Activated CD4-positive, alpha-beta T cell treated with anti-CD3 and anti-CD28 coated beads for 4 hours (primary cell): ENCODE results near the gene GFI1.
"Not testable (repeated sequence)": the region's sequence is repeated elsewhere in the genome, so short reads cannot be mapped to it uniquely, and the experiment has no call there.

ENCODE experiments used
- DNase-seq, 2 donors: peaks; one replicate each; pipeline ENCODE4 v3.0.0-alpha.2; 2020

Gene GFI1

DNA sequence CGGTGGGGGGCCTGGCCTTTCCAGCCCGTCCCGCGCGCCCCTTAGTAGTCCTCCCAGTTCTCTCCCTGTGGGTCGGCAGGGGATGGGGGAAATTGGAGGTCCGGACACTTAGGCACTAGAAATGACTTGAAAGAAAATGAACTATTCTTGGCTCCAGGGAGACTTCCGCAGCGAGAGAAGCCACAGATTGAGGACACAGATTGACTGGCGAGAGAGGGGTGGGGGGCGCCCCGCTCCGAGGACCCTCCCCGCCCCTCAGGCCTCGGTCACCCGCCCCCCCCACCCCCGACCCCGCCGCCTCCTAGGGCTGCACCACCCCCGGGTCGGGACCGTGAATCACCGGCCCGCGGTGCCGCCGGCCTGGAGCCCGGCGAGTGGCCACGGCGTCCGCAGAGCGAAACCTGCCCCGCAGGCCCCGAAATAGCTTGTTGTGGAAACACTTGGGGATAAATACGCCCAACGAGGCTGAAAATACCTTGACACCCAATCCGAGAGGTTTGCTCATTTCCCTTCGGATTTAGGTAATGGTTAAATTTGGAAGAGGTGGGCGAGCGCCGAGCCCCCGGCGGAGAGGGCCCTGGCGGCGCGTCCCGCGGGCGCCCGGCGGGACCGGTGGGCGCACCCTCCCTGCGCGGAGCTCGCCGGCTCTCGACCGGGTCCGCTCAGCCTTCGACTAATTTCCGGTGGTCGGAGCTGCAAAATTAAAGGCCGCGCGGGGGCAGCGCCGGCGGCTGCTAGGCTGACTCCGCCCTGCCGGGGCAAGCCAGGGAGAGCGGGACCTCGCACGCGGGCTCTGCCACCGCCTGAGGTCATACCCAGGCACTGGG is at the start of gene GFI1:
Gene GFI1, minus strand, starts transcription at position 675 of the 827 bp plus-strand sequence. CDS start 3,438 bp downstream, outside the sequence.
- peak; percentile 63 to 73 for DNase-seq

DNA sequence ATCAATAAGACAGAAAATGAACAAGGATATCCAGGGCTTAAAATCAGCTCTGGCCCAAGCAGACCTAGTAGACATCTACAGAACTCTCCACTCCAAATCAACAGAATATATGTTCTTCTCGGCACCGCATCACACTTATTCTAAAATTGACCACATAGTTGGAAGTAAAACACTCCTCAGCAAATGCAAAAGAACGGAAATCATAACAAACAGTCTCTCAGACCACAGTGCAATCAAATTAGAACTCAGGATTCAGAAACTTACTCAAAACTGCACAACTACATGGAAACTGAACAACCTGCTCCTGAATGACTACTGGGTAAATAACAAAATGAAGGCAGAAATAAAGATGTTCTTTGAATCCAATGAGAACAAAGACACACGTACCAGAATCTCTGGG is 45.6 kb upstream of the GFI1 start:
- not testable (repeated sequence) for DNase-seq

DNA sequence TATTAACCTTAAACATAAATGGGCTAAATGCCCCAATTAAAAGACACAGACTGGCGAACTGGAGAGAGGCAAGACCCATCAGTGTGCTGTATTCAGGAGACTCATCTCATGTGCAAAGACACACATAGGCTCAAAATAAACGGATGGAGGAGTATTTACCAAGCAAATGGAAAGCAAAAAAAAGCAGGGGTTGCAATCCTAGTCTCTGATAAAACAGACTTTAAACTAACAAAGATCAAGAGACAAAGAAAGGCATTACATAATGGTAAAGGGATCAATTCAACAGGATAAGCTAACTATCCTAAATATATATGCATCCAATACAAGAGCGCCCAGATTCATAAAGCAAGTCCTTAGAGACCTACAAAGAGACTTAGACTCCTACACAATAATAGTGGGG is 45.2 kb upstream of the GFI1 start:
- not testable (repeated sequence) for DNase-seq

DNA sequence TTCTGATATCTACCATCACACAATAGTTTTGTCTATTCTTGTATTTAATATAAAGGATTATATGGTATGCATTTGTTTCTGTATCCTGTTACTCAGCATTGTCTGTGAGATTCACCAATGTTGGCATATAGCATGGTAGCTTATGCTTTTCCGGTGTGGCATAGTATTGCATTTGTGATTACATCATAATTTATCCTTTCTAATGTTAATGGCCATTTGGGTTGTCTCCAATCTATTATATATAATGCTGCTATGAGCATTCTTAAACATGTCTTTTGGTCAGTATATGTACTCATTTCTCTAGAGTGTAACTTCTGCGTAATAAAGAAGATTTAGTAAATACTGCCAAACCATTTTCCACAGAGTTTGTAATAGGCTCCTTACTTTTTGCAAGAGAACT is 40.9 kb upstream of the GFI1 start:
- no peak for DNase-seq

DNA sequence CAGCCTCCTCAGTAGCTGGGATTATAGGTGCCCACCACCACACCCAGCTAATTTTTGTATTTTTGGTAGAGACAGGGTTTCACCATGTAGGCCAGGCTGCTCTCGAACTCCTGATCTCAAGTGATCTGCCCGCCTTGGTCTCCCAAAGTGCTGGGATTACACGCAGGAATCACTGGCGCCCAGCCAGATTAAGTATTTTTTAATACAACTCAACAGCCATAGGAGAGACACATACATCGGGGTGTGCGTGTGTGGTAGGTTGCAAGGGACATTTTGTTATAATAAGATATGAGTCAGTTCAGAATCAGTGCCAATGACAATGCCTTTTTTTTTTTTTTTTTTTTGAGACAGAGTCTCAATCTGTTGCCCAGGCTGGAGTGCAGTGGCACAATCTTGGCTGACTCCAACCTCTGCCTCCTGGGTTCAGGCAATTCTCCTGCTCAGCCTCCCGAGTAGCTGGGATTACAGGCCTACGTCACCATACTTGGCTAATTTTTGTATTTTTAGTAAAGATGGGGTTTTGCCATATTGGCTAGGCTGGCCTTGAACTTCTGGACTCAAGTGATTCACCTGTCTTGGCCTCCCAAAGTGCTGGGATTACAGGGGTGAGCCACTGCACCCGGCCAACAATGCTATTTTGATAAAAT is 38.3 kb upstream of the GFI1 start:
- not testable (repeated sequence) for DNase-seq

DNA sequence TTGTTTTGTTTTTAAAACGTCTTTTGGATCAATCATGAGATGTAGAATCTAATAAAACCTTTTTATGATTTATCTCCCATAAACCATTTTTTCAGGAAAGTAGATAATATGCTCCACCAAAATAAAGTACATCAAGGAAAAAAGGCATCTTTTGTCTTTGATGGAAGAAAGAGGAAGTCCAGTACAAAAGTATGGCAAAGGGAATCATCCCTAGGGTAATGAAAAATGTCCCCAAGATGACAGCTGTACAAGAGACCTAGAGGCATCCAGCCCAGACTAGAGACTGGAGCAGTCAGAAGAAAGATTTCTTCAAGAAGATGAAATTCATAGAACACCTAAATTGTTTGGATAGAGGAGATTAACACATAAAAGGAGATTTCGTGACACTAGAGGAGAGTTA is 32.3 kb upstream of the GFI1 start:
- DNase-seq: no peak

DNA sequence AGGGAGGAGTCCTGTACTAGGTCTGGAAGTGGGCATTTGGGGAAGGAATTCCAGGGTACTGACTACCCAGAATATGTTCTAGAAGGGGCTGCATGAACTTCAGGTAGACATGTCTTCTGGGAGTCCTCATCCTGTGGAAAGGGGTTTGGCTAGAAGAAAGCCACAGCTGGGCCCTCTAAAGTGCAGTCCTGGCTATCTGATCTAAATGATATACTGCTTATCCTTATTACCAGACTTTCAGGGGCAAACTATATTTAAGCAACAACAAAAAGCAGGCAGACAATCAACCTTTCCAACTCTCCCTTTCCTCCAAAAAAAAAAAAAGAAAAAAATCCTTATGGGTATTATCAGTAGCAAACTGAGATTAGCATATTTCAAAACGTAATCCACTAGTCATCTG is 29.8 kb upstream of the GFI1 start:
- DNase-seq: no peak

DNA sequence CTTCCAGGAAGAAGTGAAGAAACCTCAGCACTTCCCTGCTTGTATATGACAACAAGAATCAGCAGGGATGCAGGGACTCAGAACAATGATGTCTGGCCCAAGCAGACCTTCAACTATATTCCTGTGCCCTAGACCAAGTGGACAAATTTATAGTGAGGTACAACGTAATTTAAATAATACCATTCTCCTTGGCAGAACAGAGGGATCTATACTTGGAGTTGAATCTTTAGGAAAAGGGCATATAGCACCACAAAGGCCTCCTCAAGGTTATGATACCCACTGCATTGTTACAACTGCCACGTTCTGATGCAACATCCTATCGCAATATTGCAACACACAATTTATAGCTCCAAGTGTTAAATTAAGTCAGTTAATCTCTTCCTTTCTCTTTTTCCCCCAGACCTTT is 29.1 kb upstream of the GFI1 start:
- no peak for DNase-seq

DNA sequence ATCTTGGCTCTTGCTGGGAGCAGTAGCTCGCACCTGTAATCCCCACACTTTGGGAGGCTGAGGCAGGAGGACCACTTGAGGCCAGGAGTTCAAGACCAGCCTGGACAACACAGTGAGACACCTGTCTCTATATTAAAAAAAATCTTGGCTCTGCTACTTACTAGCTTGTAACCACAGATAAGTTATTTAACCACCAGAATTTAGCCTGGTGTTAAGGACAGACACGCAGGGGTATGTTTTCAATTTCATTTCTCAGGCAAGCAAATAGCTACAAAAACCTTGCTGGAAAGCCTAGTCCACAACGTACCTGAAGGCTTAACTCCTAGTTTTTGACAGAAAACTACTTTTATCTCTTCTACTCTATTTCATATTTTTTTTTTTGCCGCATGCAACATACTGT is 24.8 kb upstream of the GFI1 start:
- DNase-seq: no peak

DNA sequence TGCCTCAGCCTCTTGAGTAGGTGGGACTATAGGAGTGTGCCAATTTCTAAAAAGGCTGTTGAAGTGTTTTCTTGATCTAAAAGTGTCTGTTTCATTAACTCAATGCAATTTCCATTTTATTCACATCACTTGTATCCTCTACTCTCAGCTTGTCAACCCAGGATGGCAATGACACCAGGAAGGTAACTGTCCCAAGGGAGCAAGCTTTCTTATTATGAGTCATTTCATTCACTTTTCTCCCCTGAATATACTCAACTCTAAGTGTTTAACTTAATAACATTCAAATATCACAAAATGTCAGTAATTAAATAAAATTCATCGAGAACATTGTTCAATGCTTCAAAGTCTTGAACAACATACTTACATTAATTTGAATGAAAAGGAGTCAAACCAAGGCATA is 22.9 kb upstream of the GFI1 start:
- DNase-seq: no peak

DNA sequence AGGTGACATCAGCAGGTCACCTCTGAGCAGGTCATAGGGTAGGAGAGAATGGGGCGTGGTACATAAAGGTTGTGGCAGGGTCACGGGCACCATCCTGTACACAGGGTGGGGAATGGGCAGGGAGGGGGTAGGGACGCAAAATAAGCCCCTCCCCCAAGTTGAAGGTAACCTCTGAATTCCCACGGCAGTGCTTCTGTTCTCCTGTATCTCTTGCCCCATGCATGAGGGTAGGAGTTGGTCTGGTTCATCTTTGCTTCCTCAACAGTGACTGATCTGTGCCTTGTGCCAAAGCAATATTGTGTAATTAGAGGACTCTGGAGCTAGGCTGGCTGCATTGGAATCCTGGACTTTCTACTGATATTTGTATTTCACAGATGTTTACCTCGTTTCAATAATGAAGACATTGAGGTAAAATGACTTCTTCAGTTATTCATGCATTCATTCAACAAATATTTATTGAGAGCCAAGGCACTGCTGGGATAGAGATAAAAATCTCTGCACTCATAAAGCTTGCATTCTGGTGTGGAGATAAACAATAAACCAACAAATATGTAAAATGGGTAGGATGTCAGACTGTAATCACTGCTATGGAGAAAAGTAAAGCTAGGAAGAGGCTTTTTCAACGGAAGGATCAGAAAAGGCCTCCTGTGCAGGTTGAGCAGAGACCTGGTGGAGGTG is 18.4 kb upstream of the GFI1 start:
- no peak for DNase-seq

DNA sequence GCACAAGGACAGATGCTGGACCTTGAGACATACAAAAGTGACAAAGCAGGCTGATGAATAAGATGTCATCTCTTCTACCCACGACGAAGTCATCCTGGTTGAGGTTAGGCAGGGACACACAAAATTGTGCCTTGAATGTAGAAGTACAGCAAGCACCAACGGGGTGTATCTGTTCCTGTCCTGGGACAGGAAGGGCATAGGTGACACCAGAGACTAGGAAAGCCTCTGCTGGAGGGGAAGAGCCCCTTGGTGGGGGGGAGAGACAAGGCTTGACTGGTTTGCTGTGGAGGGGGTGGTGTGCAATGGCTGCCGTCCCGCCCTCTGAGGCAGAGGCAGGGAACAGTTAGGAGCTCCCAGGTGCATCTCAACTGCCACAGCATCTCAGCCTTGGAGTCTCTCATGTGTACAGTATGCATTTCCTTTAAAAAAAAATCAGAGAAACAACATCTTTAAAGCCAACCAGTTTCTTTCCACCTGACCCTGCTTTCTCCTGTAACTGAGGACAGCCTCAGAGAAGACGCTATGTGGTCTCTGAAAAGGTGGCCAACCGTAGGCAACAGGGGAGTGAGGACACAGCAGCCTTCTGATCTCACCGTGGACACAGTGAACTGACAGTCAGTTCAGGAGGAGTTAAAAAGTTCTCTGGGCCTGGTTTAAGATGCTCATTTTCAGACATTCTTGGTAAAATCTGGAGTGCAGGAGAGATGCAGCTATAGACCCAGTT is 17.7 kb upstream of the GFI1 start:
- DNase-seq: no peak

DNA sequence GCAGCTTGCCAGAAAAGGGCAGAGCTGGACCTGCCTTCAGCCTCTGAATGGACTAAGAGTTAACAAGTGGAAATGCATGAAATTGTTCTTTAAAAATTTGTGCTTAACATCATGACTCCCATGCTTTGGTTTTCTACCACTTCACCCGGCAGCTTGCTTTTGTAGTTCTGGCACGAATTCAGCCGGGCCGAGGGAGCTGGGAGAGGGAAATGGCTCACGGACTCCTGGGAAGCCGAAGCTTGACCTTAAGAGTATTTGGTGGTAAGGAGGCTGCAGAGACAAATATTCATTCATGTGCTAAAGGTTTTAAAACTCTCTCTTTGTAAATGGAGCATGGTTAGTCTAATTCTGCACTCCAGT is 17.2 kb upstream of the GFI1 start:
- no peak for DNase-seq

DNA sequence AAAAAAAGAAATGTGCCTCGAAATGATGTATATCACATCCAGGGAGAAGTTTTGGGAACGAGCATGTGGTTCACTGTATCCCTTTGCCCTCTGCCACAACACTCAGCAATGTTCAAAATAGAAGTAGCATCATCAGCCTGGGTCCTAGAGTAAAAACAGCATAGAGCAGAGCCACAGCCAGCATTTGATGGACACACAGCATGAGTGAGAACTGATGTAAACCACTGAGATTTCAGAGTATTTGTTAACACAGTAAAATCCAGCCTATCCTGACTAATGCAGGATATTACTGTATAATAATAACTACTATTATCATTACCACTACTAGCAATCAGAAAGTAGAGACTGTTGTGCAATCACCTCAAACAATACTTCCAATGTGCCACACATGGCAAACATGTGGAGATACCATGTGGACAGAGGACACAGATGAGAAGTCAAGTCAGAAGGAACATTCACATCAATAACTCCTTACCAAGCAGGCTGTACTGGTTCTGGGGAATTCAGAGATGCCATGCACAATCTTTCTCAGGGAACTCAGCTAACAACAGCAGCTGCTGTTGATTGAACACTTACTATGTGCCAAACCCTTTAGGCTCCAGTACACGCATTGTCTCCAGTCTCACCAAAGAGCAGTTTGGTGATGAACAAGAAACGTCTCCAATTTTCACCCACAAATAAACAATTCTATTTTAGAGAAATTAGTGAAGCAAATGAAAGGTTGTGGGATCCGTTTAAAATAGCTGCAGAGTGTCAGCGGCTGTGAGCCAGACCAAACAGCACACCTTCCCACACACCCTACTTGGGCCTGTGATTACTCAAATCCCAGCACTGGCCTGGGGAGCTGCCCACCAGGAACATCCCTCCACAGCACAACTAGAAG is 16.6 kb upstream of the GFI1 start:
- DNase-seq: no peak

DNA sequence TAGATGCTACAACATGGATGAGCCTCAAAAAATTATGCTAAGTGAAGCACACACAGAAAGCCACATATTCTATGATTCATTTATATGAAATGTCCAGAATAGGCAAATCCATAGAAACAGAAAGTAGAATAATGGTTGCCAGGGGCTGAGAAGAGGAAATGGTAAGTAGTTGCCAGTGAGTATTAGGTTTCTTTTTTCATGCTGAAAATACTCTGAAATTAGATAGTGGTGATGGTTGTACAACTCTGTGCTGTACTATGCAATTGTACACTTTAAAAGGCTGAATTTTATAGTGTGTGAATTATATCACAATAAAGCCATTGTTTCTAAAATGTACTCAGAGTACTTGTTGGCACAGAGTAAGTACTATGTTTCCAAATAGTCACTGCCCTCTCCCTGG is 15.5 kb upstream of the GFI1 start:
- DNase-seq: no peak

DNA sequence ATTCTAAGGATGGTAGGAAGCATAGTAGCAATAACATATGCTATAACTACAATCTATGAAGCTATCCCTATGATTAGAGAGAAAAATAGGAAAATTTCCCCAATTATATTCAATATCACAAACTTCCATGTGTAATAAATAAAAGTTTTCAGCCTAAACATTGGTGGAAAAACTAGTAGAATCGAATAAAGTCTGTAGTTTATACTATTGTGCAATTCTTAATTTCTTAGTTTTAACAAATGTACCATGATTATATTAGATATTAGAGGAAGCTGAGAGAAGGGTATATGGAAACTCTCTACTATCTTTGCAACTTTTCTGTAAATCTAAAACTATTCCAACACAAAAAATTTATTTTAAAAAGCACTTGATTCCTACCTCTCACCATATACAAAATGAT is 13.8 kb upstream of the GFI1 start:
- no peak for DNase-seq

DNA sequence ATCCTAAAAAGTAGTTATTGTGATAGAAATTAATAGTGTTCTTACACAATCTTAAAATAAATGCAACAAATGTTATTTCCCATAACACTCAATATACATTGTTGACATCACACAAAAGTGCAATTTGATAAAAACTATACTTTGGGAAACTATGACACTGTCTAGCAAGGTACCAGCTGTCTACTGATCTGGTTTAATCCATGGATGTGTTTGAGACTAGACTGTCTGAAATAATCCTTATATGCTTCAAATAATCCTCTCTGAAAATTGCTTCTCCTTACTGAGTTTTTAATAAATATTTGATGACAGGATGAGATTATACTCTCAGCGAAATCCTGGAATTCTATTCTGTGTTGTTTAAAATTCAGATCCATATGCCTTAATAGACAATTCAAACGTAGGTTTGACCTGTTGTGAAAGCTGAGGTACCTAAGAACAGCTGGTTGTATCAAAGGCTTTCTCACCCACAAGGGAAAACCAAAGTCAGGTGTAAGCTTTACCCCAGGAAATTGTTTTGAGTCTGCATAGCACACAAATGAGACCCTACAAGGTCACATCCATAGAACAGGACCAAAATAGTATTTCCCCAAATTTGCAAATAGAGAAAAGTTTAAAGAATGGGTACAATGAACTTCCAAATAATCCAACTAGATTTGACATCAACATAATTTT is 8.8 kb upstream of the GFI1 start:
- no peak for DNase-seq

DNA sequence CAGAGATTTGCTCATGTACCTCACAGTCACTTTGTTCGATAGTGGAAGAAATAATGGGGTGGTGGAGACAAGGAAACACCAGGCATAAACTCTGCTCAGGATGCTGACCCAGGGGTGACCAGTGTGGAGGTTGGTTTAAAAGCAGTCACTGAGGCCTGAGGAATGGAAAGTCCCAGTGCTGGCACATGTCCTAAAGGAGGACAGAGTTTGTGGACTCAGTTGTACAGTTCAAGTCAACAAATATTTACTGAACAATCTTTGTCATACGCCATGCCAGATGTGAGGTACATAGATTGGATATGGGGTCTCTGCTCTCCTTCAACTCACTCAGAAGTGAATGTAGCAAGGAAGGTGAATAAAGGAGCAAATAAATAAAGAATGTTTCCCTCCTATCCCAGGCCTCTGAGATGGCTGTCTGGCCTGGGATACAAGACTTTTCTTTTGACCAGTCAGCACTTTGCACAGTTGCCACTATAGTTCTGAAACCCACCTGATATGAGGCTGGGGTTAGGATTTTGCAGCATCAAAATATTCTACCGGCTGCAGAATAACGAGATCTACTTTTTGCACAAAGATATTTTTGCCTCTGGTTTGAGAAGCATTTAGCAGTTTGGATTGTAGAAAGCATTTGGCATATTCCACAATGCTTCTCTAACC is 7.9 kb upstream of the GFI1 start:
- DNase-seq: no peak

DNA sequence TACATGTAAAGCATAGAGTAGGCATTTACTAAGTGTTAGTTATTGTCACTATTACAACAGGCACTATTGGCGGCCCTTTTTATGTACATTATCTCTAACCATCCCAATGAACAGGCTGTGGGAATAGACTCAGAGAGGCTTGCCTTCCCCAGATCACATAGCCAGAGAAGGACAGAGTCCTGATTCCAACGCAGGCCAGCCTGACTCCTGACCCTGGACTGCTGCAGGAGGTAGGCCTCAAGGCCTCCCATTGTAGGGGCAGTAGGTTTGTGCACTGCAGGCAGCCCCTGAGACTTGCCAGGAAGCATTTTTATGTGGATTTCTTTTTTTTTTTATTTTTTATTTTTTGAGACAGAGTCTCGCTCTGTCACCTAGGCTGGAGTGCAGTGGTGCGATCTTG is 6.4 kb upstream of the GFI1 start:
- DNase-seq: no peak

DNA sequence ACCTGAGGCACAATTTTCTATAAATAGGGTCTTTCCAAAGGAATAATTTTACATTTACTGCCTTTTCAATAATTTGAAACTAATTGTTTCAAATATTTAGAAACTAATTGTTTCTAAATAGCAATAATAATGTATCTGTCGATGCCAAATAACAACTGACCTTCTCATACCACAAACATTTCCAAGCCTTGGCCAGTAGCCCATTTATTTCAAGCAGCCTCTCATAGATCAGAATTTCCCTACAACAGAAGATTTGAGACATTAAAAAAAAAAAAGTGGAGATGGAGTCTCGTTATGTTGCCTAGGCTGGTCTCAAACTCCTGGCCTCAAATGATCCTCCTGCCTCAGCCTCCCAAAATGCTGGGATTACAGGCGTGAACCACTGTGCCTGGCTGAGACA is 2.1 kb upstream of the GFI1 start:
- DNase-seq: no peak

DNA sequence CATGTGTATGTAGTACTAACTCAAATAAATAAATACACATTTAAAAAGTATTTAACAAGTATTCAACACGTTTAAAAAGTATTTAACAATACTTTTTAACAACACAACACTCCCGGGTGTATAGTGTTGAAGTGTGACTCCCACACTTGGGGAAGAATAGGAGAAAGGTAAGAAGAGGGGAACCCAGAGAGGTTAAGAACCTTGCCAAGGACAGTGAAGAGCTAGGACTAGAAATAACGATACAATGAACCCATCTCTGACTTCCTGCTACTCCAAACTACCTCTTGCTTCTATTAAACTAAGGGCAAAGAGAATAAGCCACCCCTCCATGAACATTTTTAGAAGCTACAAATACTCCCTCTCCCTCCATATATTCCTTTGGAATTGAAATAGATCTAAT is 1.7 kb upstream of the GFI1 start:
- DNase-seq: no peak
